Measurements from ENCODE around the gene FERMT1.

DNA sequence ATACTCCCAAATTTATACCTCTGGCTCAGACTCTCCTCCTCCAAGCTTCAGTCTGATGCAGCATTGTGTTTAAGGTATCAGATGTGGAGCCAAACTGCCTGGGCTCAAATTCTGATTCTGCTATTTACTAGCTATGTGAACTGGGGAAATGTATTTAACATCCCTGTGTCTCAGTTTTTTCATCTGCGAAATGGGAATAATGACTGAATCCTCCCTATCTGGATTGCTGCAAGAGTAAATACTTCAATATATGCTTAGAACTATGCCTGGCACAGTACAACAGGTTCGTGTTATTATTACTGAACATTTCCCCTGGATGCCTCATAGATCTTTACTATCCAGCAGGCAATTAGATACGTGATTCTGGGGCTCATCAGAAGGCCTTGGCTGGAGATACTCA, 74.4 kb downstream of the FERMT1 start:
- no peak for TF ChIP-seq ZNF274 (IDR thresholded peaks at IDR 0.05; ENCODE audit: low read depth, low read length)
- TF ChIP-seq YY1 (IDR thresholded peaks at IDR 0.05; ENCODE audit: insufficient read depth, insufficient read length) = no peak
